ENCODE measurements around the gene PHLDB2. TPM values are rescaled to one million over a fixed set of nuclear protein-coding genes. Genes with fewer than 3 reads are reported as not detected.

The PHLDB2 gene
- total RNA-seq, 3 donors from 2014 or later: 53.1 to 94.4 (median 65.0) TPM

DNA sequence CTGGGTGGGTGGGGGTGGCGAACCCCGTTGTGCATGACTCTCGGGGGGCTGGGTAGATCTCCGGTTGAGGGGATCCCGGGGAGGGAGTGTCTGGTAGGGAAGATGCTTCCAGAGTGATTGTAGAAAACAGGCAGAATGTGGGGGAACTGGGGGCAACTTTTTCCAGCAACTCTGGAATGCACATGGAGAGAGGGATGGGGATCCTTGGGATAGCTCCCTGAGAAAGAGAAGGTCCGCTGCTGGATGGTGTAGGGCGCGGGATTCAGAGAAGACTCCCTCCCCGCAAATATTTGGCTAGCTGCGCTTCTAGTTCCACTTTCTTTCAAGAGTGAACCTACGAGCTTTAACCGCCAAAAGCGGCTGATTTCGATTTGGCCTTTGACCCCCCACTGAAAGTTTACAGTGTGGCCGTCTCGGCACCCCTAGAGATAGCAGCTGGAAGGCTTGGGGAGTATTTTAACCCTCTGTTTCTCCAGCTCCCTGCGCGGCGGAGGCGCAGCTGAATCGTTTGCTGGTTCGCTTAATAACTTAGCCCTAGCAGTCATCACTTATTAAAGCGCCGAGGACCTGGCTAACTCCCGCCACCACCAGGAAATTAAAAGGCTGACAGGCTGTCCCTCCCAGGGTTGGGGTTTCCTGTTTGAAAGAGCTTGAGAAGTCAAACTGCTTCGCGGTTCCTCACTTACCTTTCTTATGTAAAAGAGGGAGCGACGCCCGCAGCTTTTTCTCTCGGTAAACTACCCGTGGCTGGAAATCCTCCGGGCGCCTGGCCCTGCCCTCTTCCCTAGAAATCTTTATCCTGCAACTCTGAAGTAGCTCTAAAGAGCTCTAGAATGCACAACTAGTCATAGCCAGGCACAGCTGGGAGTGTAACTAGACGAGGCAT is 1.2 kb downstream of the PHLDB2 start:
- Histone ChIP-seq H3K9me3 (no peaks in the 10 kb centered on the region), H3K4me1 (no peaks in the 10 kb centered on the region), H3K27me3 (no peaks in the 10 kb centered on the region), H3K27ac (peak overlapping the region; percentile 96 to 98), H3K4me3 (peak overlapping the region; percentile 78 to 90 (median 86)), H3K36me3 (no peaks in the 10 kb centered on the region)
- DNase-seq (ENCODE audit: low spot score in 2 of 2): peak; percentile 66 to 85
- TF ChIP-seq, protein P1, sequence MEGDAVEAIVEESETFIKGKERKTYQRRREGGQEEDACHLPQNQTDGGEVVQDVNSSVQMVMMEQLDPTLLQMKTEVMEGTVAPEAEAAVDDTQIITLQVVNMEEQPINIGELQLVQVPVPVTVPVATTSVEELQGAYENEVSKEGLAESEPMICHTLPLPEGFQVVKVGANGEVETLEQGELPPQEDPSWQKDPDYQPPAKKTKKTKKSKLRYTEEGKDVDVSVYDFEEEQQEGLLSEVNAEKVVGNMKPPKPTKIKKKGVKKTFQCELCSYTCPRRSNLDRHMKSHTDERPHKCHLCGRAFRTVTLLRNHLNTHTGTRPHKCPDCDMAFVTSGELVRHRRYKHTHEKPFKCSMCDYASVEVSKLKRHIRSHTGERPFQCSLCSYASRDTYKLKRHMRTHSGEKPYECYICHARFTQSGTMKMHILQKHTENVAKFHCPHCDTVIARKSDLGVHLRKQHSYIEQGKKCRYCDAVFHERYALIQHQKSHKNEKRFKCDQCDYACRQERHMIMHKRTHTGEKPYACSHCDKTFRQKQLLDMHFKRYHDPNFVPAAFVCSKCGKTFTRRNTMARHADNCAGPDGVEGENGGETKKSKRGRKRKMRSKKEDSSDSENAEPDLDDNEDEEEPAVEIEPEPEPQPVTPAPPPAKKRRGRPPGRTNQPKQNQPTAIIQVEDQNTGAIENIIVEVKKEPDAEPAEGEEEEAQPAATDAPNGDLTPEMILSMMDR (IDR thresholded peaks at IDR 0.05): peak; percentile 42 to 83 (median 59)
- TF ChIP-seq POLR2AphosphoS5 (IDR thresholded peaks at IDR 0.05): peak; percentile 39 to 72 (median 66)
- TF ChIP-seq POLR2A (IDR thresholded peaks at IDR 0.05): no peak
- intact Hi-C loops (cut with DNase I; ENCODE audit: low total_unique reads): loop anchor here (10.0 kb wide), 1 partner anchor 145 kb away; no protein-coding TSS in a partner anchor

GRCh38 chr3:111861391-111861790 is 2.3 kb downstream of the PHLDB2 start:
- no peak for DNase-seq (ENCODE audit: low spot score in 2 of 2)
- intact Hi-C loops (cut with DNase I; ENCODE audit: low total_unique reads): loop anchor here (10.0 kb wide), 1 partner anchor 147 kb away; no protein-coding TSS in a partner anchor
- TF ChIP-seq POLR2AphosphoS5 (IDR thresholded peaks at IDR 0.05) (no peak), POLR2A (IDR thresholded peaks at IDR 0.05) (no peak)
- TF ChIP-seq, protein P1 (IDR thresholded peaks at IDR 0.05): no peak
- Histone ChIP-seq H3K27me3 (no peaks in the 10 kb centered on the region), H3K4me3 (peak overlapping the region; percentile 78 to 90 (median 86)), H3K9me3 (no peaks in the 10 kb centered on the region), H3K36me3 (no peaks in the 10 kb centered on the region), H3K4me1 (no peaks in the 10 kb centered on the region), H3K27ac (peak overlapping the region; percentile 96 to 98)

GRCh38 chr3:111862415-111862814 is 3.4 kb downstream of the PHLDB2 start:
- Histone ChIP-seq H3K4me3 (peak overlapping the region in 1 of 3 donors; percentile 90), H3K27ac (peak overlapping the region in 1 of 2 donors; percentile 98), H3K9me3 (no peaks in the 10 kb centered on the region), H3K4me1 (no peaks in the 10 kb centered on the region), H3K27me3 (no peaks in the 10 kb centered on the region), H3K36me3 (no peaks in the 10 kb centered on the region)
- DNase-seq (ENCODE audit: low spot score in 2 of 2): no peak
- no peak for TF ChIP-seq POLR2AphosphoS5 (IDR thresholded peaks at IDR 0.05)
- TF ChIP-seq POLR2A (IDR thresholded peaks at IDR 0.05): no peak
- TF ChIP-seq, protein P1 (IDR thresholded peaks at IDR 0.05): no peak
- intact Hi-C loops (cut with DNase I; ENCODE audit: low total_unique reads): loop anchor here (10.0 kb wide), 1 partner anchor 148 kb away; no protein-coding TSS in a partner anchor

DNA sequence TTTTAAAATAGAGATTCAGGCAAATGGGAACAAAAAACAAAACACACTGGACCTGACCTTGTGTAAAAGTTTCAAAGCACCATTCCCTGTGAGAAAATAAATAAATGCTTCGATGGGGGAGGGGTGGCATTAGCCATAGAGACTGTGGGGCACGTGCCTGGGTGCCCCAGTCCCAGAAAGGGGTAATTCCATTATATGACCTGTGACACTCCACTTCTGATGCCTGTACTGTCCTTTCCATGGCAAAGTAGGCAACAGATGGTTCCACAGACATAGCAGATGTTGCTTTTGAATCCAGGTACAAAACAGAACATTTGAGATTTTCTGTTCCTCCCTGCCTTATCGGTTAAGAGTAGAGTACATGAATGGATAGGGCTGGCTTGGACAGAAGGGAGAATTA is 3.9 kb downstream of the PHLDB2 start:
- no peak for DNase-seq (ENCODE audit: low spot score in 2 of 2)
- Histone ChIP-seq H3K27ac (peak overlapping the region in 1 of 2 donors; percentile 15), H3K4me3 (no peak overlapping the region), H3K36me3 (no peaks in the 10 kb centered on the region), H3K4me1 (no peaks in the 10 kb centered on the region), H3K27me3 (no peaks in the 10 kb centered on the region), H3K9me3 (no peaks in the 10 kb centered on the region)
- no peak for TF ChIP-seq POLR2A (IDR thresholded peaks at IDR 0.05)
- TF ChIP-seq, protein P1 (IDR thresholded peaks at IDR 0.05): no peak
- no peak for TF ChIP-seq POLR2AphosphoS5 (IDR thresholded peaks at IDR 0.05)
- intact Hi-C loops (cut with DNase I; ENCODE audit: low total_unique reads): loop anchor here (10.0 kb wide), 1 partner anchor 148 kb away; no protein-coding TSS in a partner anchor

Data from breast epithelium (tissue), 4 donors.